Testis (tissue), 2 donors: ENCODE data around the gene ZHX3.

Experiments
- CTCF ChIP-seq, 3 experiments: fragments of 450-650 bp in 2 of 3; fragments of 200-600 bp in 1 of 3; sonication (generic) in 1 of 3; IDR thresholded peaks; one replicate each; pipeline ENCODE4 v1.5.1; 2016 to 2019; ENCODE audit warnings: antibody characterized with exemption in 3 of 3, mild to moderate bottlenecking in 2 of 3, moderate library complexity in 1 of 3
- POLR2A ChIP-seq: fragments of 450-650 bp; IDR thresholded peaks from one replicate; pipeline ENCODE4 v1.6.1; 2017; ENCODE audit warnings: antibody characterized with exemption, mild to moderate bottlenecking, moderate library complexity

- no peak for TF ChIP-seq CTCF (IDR thresholded peaks at IDR 0.05)
- TF ChIP-seq POLR2A = no peak
Measured at GRCh38 chr20:41165001-41165882, 152.3 kb downstream of the ZHX3 start.
